Neural crest cell (in vitro differentiated cells): ENCODE data around the gene TUBGCP2. TPM values are rescaled to one million over a fixed set of nuclear protein-coding genes. Genes with fewer than 3 reads are reported as not detected.
A peak's percentile ranks its signal among the peaks of the same experiment; 100 is the strongest.

Experiments
- DNase-seq: peaks from one replicate; pipeline ENCODE4 v3.0.0; 2021; ENCODE audit warnings: low read depth, mixed read lengths, low spot score
- H3K27ac Mint-ChIP-seq: one replicate; pipeline ENCODE4 v1.8.0; 2021; ENCODE audit warnings: mild to moderate bottlenecking, mixed read lengths; ENCODE audit not compliant: unreplicated experiment
- H3K27me3 Mint-ChIP-seq: 2 replicates; pipeline ENCODE4 v1.8.0; 2021; ENCODE audit warnings: low read depth, mild to moderate bottlenecking, mixed read lengths
- H3K36me3 Mint-ChIP-seq: 2 replicates; pipeline ENCODE4 v1.8.0; 2021; ENCODE audit warnings: low read depth, mild to moderate bottlenecking, mixed read lengths
- H3K4me1 Mint-ChIP-seq: 2 replicates; pipeline ENCODE4 v1.8.0; 2021; ENCODE audit warnings: mixed read lengths
- H3K4me3 Mint-ChIP-seq: one replicate; pipeline ENCODE4 v1.8.0; 2021; ENCODE audit warnings: mild to moderate bottlenecking, mixed read lengths
- H3K9me3 Mint-ChIP-seq: 2 replicates; pipeline ENCODE4 v1.8.0; 2021; ENCODE audit warnings: mixed read lengths
- CTCF ChIP-seq: fragments of 200-600 bp; sonication (generic); conservative IDR thresholded peaks from 2 replicates; pipeline ENCODE4 v1.5.0; 2021; ENCODE audit warnings: antibody characterized with exemption, mild to moderate bottlenecking
- long read RNA-seq: library from polyadenylated mRNA; unstranded; transcript quantifications from one replicate; pipeline ENCODE4 v2.0.0, GENCODE V29; 2020
- total RNA-seq: library from RNA; stranded (reverse); gene quantifications from 2 replicates; pipeline ENCODE4 v1.2.1, GENCODE V29; 2021

TUBGCP2 gene, protein sequence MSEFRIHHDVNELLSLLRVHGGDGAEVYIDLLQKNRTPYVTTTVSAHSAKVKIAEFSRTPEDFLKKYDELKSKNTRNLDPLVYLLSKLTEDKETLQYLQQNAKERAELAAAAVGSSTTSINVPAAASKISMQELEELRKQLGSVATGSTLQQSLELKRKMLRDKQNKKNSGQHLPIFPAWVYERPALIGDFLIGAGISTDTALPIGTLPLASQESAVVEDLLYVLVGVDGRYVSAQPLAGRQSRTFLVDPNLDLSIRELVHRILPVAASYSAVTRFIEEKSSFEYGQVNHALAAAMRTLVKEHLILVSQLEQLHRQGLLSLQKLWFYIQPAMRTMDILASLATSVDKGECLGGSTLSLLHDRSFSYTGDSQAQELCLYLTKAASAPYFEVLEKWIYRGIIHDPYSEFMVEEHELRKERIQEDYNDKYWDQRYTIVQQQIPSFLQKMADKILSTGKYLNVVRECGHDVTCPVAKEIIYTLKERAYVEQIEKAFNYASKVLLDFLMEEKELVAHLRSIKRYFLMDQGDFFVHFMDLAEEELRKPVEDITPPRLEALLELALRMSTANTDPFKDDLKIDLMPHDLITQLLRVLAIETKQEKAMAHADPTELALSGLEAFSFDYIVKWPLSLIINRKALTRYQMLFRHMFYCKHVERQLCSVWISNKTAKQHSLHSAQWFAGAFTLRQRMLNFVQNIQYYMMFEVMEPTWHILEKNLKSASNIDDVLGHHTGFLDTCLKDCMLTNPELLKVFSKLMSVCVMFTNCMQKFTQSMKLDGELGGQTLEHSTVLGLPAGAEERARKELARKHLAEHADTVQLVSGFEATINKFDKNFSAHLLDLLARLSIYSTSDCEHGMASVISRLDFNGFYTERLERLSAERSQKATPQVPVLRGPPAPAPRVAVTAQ
- 70.0 and 72.0 TPM in 2 replicates for total RNA-seq
- long read RNA-seq, full-length matches to known transcripts, result 34 of 46 reads
- long read RNA-seq, partial matches to known transcripts, result 9 of 46 reads
- long read RNA-seq, other reads (novel, unspliced or antisense), result 3 of 46 reads

- Mint-ChIP-seq H3K36me3 (peaks cover 4% of the 10 kb centered on the region), H3K27ac (peak within 1 kb of the TSS; percentile 97), H3K4me3 (peak within 1 kb of the TSS; percentile 94), H3K4me1 (peaks cover 13% of the 10 kb centered on the region), H3K27me3 (no peaks in the 10 kb centered on the region), H3K9me3 (no peaks in the 10 kb centered on the region)
- peak; percentile 78 for DNase-seq
- TF ChIP-seq CTCF, result peak; percentile 14
Observed at GRCh38 chr10:133308421-133309099, at the start of gene TUBGCP2, which contains the start of gene ZNF511. TSS of gene TUBGCP2 (minus strand) at chr10:133308872. CDS start at chr10:133302941, 5,931 bp downstream. TSS of gene ZNF511 (plus strand) at chr10:133308914. CDS start at chr10:133308944, 30 bp downstream.

GRCh38 chr10:133357285-133358161, 48.9 kb upstream of the TUBGCP2 start, which contains the start of gene FUOM:
TSS of gene FUOM (minus strand) at chr10:133358019. CDS start at chr10:133358007, 12 bp downstream.
- no peaks in the 10 kb centered on the region for H3K4me1 Mint-ChIP-seq

DNA sequence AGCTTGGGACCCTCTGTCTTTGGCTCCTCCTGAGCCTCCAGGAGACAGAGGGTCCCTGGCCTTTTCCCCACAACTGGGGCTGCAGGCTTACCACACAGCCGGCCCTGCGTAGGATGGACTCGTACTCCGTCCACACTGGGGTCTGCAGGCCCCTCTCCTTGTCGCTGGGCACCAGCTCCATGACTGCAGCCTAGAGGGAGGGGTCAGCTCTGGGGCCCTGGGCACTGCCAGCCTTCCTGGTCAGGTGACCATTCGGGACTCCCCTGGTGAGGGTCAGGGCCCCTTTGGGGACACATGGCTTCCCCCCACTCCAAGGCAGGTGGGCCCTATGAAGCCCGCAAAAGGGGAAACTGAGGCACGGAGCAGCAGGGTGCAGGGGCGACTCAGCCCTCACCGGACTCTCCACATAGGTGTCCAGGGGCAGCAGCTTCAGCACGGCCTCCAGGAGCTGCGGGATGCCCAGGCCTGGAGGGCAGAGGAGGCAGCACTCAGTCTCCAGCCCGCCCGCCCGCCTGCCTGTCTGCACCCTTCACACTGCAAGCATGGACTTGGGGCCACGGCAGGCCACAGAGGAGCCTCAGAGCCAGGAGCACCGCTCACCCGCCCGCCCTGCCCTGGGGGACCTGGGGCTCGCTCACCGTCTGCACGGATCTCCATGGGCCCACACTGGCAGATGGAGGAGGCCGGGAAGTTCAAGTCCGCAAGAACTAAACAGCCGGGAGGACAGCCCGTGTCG, 48.0 kb upstream of the TUBGCP2 start:
- Mint-ChIP-seq H3K27ac (no peak overlapping the region), H3K27me3 (no peaks in the 10 kb centered on the region), H3K4me1 (no peaks in the 10 kb centered on the region), H3K9me3 (no peaks in the 10 kb centered on the region), H3K4me3 (peak overlapping the region; percentile 77), H3K36me3 (peaks cover 4% of the 10 kb centered on the region)
- no peak for TF ChIP-seq CTCF
- DNase-seq, result no peak

More at GRCh38 chr10:133357285-133358161, 48.9 kb upstream of the TUBGCP2 start, which contains the start of gene FUOM:
- no peaks in the 10 kb centered on the region for H3K9me3 Mint-ChIP-seq
- peaks cover 10% of the 10 kb centered on the region for H3K36me3 Mint-ChIP-seq
- peak within 1 kb of the TSS; percentile 77 for H3K4me3 Mint-ChIP-seq
- no peak for TF ChIP-seq CTCF
- no peaks in the 10 kb centered on the region for H3K27me3 Mint-ChIP-seq
- peak; percentile 61 for DNase-seq
- H3K27ac Mint-ChIP-seq, result no peak within 1 kb of the TSS

DNA sequence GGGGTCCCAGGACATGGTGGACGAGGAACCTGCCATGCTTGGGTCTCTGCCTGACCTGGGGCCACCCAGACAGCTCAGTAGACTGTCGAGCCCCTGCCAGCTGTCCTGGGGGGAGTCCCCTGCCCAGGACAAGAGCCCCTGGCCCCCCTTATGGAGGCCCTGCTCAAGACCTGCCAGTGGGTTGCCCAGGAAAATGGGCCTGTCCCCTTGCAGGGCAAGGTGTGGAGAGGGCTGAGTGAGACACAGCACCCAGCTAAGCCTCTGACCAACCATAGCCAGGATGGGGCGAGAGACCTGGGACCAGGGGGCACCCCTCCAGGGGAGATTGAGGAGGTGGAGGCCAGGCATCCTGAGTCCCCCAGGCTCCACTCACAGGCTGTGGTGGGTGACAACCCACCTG, 47.3 kb upstream of the TUBGCP2 start:
- Mint-ChIP-seq H3K4me3 (no peak overlapping the region), H3K9me3 (no peaks in the 10 kb centered on the region), H3K27me3 (no peaks in the 10 kb centered on the region), H3K4me1 (no peaks in the 10 kb centered on the region), H3K36me3 (no peaks in the 10 kb centered on the region), H3K27ac (no peak overlapping the region)
- no peak for DNase-seq
- TF ChIP-seq CTCF, result no peak
